Lower leg skin (tissue), 3 donors: ENCODE measurements around the gene KLK8.

Experiments
- CTCF ChIP-seq, 3 donors: fragments of 450-650 bp; IDR thresholded peaks; one replicate each; pipeline ENCODE4 v1.5.1; 2016; ENCODE audit warnings: antibody characterized with exemption in 3 of 3, mild to moderate bottlenecking in 3 of 3, moderate library complexity in 2 of 3
- POLR2A ChIP-seq, 2 donors: fragments of 450-650 bp; IDR thresholded peaks; one replicate each; pipeline ENCODE4 v1.6.1; 2016 to 2017; ENCODE audit warnings: antibody characterized with exemption in 2 of 2, mild to moderate bottlenecking in 1 of 2, moderate library complexity in 1 of 2

DNA sequence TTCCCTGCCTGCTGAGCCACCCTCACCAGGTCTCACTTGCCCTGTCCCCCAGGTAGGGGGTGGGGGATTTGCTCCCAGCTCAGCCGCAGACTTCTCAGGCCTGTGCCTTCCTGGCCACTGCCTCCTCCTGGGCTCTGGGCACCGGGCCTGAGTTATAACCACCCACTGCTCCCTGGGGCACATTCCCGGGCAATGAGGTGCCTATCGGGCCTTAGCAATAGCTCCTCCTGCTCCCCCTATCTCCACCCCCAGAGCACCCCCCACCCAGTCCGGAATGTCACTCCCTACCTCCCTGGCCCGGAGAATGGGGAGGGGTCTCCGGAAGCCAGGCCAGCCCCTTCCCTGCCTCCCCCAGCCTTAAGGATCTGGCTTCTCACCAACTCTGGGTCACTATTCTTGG lies 48.5 kb downstream of the KLK8 start, which contains the start of gene KLK5:
- TF ChIP-seq POLR2A (IDR thresholded peaks at IDR 0.05) (no peak), CTCF (IDR thresholded peaks at IDR 0.05) (no peak)
